ENCODE data around the gene ACTR10.
A peak's percentile ranks its signal among the peaks of the same experiment; 100 is the strongest.
"Not testable (repeated sequence)": the region's sequence is repeated elsewhere in the genome, so short reads cannot be mapped to it uniquely, and the experiment has no call there.

The ACTR10 gene

GRCh38 chr14:58227096-58227819 is 27.3 kb downstream of the ACTR10 start:
- FAIRE-seq = no peak

DNA sequence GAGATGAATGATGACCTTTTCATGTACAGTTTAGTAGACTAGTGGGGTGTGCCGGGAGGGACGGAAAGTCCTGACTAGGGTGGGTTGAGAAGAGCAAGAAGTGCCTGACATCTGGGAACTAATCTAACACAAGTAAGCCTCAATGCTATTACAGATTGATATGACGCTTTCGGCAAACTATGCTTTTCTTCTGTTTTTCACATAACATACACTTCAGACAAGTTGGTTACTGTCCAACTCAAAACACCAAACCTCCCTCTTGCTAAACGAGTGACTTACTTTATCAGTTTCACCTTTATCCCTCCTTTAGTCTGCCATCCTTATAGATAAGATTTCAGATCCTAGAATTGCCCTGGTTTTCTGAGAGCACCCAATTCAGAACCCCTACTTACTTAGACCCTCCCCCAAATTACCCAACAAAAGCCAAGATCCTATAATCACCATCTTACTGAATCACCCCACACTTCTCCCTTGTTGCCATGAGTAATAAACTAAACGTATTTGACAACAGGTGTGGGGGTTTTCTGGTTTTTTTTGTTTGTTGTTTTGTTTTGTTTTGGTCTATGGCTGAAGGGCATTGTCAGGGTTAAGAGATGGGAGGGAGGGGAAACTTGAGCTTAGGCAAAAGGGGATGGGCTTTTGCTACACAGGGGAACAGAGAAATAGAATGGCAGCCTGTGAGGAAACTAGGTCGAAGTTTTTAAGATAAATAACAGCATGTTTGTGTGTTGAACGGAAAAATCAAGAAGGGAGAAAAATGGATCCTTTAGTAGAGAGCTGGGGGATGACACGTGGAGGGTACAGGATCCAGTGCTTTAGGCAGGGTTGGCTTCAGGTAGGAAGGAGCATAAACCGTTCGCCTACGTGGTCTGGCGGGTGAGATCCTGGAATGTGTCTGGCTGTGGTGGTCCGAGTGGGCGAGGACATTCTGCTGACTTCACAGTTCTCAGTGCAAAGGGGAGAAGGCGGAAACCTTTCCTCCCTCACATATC is 38.6 kb downstream of the ACTR10 start:
- FAIRE-seq = no peak

GRCh38 chr14:58239244-58240195 is 39.6 kb downstream of the ACTR10 start:
- peak; percentile 80 for FAIRE-seq

DNA sequence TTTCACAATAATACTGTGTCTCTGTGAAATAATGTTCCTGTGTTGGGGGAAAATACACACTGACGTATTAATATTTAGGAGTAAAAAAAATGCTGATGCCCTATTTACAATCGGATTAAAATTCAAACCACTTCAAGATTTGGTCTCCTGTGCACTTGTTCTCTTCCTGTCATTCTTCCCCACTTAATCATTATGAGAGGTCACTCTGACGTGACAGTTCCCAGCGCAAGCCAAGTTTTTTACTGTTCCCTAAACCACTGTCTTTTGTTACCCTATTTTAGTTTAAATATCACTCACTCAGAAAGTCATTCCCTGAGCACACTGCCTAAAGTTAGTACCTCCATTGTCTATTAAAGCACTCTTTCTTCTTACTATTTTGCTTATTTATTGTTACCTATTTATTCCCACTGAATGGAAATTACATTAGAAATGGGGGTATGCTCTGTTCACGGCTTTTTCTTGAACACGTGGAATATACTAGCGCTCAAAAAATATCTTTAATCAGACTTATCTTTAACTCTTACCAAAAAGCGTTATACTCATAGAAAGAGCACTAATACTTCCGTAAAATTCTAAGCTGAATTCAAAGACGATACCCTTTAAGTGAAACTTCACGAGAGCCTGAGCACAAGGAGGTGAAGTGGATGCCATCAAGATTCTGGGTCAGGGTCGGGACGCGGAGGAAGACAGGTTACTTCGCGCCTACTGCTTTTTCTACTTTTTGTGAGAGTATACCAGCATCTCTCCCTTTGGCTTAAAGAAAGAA is 44.0 kb downstream of the ACTR10 start:
- no peak for FAIRE-seq

DNA sequence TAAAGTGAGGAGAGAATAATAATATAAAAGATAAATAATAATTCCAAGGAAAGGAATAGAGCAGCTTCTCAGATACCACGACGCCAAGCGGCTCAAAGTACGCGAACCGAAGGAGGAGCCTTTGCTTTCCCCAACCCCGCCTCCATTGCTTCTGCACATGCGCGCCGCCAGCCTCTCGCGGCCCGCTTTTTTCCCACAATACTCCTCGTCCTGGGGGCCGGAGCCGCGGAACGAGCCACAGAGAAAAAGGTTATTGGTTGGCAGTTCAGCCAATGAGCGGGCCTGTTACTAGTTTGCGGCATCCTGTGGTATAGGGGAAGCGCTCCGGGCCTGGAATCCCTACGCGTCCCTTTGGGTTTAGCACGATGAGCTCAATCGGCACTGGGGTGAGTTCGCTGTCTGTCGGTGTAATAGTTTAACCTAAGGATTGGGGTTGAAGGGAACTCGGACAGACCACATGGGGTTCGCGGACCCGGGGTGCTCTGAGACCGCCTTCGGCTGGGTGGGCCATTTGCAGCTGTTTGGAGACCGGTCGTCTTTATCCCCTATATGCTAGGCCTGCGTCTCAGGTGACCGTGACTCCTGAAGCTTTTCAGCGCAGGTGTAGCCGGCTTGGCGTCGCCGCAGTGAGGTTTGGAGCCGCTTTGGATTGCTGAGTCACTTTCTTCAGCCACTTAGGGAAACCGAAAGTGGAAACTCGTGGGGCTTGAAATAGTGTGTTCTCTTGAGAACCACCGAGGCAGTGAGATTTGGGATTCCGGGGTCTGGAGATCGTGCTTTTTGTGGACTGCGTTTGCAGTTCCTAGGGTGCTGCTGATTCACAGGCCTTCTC is 44.8 kb downstream of the ACTR10 start, which contains the start of gene PSMA3:
Gene PSMA3, plus strand, starts transcription at position 288 of the 832 bp plus-strand sequence. Its CDS starts 78 bp downstream, at position 366.
- FAIRE-seq = peak; percentile 99

- FAIRE-seq = no peak
Observed at GRCh38 chr14:58245562-58245961, 45.6 kb downstream of the ACTR10 start.

- no peak for FAIRE-seq
Observed at GRCh38 chr14:58249611-58250010, 49.7 kb downstream of the ACTR10 start.

- no peak for FAIRE-seq
Observed at GRCh38 chr14:58258156-58258555, 58.2 kb downstream of the ACTR10 start.

DNA sequence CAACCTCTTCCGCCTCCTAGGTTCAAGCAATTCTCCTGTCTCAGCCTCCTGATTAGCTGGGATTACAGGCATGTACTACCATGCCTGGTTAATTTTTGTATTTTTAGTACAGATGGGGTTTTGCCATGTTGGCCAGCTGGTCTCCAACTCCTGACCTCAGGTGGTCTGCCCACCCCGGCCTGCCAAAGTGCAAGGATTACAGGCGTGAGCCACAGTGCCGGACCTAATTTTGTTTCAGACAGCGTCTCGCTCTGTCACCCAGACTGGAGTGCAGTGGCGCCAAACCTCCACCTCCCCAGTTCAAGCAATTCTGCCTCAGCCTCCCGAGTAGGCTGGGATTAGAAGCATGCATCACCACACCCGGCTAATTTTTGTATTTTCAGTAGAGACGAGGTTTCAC is 62.1 kb downstream of the ACTR10 start:
- FAIRE-seq = not testable (repeated sequence)

DNA sequence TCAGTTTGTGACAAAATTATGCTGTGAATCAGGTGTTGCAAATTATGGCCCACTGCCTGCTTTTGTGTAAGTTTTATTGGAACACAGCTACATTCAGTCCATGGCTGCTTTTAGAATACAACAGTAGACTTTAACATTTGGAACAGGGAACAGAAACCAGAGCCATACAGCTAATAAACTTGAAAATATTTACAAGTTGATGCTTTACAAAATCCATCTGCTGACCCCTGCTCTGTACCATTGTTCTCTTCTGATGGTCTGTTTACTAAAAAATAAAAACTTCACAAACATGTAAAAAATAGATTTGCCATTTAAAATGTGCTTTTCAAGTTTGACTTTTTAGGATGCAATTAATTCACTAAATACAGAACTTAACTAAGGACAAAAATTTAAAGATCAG is 65.5 kb downstream of the ACTR10 start:
- FAIRE-seq = no peak

DNA sequence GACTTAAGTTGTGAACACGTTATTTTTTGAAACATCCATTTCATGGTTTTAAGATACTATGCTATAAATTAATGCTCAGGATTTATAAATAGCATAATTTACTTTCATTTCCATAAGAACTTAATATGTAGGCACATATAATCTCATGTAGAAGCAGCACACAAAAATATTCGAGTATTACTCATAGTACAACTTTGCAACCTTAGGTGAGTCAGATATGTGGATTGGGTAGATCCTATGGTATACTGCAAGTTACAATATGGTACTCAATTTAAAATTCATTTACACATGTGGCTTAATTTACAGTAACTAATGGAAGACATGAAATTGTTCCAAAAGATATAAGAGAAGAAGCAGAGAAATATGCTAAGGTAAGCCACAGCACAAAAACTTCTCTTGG is 70.7 kb downstream of the ACTR10 start:
- FAIRE-seq = no peak

GRCh38 chr14:58272588-58273372 is 72.8 kb downstream of the ACTR10 start:
- FAIRE-seq = no peak

DNA sequence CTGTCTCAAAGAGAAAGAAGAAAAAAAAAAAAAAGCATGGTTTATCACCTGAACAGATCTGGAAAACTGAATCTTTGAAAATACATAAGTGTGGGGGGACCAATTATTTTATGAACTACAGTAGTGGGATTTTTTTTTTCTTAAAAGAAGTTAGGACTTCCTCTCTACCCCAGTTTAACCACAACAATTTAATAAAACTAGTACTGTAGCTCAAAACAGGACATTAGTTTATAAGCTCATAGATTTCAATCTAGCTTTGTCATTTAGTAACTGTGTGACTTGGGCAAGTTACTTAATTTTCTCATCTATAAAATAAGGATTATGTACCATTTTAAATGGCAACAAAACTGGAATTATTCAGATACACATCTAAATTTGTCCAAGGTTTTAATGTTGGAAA is 74.9 kb downstream of the ACTR10 start:
- FAIRE-seq = no peak

GRCh38 chr14:58275527-58276190 is 75.7 kb downstream of the ACTR10 start:
- no peak for FAIRE-seq

- no peak for FAIRE-seq
Observed at GRCh38 chr14:58276208-58276607, 76.3 kb downstream of the ACTR10 start.

- FAIRE-seq = no peak
Observed at GRCh38 chr14:58278177-58278576, 78.2 kb downstream of the ACTR10 start.

DNA sequence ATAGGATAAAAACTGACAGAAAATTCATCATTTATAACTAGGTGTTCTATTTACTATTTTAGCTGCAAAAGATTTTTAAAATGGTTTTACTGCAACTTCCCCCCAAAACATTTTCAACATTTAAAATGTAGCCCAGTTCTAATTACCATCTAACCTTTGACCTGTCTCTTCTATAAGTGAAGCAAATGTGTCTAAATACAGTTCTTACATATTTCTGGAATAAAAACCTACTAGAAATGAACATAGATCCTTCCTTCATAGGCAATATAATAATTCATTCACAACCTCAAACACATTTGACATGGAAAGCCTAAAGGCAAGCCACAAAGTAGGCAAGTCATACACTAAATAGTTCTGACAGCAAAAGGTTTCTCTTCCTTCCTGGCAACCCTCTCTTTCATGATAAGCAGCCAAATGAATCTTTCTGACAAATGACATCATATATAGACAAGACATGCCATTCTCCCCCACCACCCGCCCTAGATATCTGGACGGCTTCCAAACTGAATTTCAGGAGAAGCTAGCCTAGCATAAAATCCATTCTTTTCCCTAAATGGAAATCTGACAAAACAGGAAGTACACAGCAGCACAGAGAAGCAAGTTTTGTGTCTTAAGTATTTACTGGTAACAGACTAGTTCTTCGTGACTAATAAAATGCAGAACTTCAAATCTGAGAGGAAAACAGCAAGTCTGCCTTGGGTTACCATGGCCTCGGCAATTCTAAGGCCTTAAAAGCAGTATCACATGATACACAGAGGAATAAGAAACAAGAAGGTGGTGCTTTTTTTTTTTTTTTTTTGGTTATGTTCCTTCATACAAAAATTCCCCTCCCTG is 81.2 kb downstream of the ACTR10 start:
- no peak for FAIRE-seq

DNA sequence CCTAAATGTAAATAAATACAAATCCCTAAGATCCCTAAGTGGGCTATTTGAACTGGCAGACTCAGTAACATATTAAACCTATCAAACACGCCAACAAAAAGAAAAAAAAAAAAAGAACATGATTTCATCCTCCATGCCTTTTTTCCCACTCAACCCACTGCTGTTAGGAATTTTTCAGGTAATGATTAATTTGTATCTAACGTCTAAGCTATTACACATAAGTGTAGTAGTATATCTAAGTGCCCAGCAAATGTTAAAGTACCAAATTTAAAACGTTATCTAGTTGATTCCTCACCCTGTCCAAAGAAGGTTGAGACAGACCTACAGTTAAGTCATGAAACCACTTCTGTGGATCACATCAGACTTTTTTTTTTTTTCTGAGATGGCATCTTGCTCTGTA is 82.0 kb downstream of the ACTR10 start:
- no peak for FAIRE-seq

All from A204.1 (cell line).